GM12875 (cell line): Measurements from ENCODE around the gene TP73.
A peak's percentile ranks its signal among the peaks of the same experiment; 100 is the strongest.

Source experiments
- H3K4me3 ChIP-seq: one replicate; pipeline ENCODE4 v1.5.1; 2011; ENCODE audit warnings: low read depth, low read length, control low read depth
- TF ChIP-seq, protein P1 (sequence below): IDR thresholded peaks from 2 replicates; pipeline ENCODE4 v1.5.1; 2011; ENCODE audit warnings: low read depth, mild to moderate bottlenecking, control low read depth, inconsistent platforms, low read length, moderate library complexity, borderline replicate concordance; ENCODE audit not compliant: insufficient read depth

The TP73 gene

DNA sequence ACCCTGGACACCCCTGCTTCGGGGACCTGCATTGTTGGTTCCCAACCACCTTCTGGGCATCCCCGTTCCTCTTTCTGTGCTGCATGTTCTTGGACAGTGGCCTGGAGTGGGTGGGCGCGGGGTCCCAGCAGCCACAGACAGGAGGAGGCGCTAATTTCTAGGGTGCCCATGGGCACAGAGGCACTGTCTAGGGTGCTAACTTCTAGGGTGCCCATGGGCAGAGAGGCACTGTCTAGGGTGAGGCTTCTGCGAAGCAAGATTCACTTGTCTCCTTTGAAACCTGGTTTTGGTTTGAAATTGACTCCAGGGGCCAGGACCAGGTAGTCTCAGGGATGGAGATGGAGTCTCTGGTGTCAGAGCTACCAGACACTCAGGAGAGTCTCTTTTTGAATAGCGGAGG is 40.2 kb upstream of the TP73 start:
- no peak overlapping the region for H3K4me3 ChIP-seq

DNA sequence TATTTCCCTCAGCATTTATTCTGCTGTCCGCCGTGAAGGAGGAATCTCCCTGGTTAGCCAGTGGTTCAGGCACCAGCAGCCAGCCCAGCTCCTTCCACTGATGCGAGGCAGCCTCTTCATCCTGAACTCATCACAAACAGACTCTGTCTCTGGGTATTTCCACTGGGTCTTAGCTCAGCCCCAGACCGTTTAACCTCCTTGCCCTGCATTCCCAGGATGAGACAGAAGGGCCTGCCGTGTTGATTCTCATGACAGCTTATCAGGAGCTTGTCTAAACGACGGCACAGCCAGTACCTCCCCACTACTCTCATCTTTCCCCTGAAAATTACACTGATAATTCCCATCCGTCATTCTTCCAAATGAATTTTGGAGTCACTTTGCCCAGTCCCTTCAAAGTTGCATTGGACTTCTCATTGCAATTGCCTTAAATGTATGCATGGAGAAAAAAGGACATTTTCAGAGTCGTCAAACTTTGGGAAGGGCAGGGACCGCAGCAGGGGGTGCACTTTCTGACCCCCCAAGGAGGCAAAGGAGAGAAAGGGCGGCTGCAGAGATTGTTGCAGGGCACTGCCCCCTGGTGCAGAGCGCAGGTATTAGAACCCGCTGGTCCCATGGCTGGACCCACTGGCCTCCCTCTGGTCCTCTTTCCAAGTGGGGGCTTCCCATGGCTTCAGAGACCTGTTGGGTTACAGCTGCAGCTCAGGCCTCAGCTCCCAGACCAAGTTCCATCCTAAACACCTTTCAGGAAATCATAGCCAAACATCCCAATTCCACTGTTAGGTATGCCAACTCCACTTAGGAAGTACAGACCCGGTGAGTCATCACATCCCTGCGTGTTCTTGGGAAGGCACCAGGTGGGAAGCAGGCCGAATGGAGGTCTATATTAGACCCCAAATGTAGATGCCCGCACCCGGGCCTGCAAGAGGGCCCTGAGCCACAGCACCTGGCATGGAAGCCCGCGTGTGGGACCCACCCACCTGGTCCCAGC is 37.3 kb upstream of the TP73 start:
- H3K4me3 ChIP-seq, result no peak overlapping the region
- TF ChIP-seq, protein P1, sequence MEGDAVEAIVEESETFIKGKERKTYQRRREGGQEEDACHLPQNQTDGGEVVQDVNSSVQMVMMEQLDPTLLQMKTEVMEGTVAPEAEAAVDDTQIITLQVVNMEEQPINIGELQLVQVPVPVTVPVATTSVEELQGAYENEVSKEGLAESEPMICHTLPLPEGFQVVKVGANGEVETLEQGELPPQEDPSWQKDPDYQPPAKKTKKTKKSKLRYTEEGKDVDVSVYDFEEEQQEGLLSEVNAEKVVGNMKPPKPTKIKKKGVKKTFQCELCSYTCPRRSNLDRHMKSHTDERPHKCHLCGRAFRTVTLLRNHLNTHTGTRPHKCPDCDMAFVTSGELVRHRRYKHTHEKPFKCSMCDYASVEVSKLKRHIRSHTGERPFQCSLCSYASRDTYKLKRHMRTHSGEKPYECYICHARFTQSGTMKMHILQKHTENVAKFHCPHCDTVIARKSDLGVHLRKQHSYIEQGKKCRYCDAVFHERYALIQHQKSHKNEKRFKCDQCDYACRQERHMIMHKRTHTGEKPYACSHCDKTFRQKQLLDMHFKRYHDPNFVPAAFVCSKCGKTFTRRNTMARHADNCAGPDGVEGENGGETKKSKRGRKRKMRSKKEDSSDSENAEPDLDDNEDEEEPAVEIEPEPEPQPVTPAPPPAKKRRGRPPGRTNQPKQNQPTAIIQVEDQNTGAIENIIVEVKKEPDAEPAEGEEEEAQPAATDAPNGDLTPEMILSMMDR, result peak; percentile 73

More for the DNA sequence above, 40.2 kb upstream of the TP73 start:
- TF ChIP-seq, protein P1, result no peak

DNA sequence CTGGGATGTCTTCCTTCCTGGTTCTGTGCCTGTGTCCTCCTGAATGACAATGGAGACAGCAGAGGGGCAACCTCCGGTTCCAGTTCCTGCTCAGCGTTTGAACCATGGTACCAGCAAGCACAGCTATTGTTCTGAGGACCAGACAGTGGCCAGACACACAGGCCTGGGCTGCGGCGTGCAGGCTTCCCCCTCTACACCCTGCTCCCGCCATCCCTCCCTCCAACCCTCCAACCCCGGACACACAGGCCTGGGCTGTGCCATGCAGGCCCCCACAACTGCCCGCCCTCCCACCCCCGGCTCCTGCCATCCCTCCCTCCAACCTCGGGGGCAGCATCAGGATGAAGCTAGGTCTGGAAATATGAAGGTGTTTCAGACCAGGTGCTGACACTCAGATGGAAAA is 35.5 kb upstream of the TP73 start:
- TF ChIP-seq, protein P1, result no peak
- H3K4me3 ChIP-seq, result no peak overlapping the region

DNA sequence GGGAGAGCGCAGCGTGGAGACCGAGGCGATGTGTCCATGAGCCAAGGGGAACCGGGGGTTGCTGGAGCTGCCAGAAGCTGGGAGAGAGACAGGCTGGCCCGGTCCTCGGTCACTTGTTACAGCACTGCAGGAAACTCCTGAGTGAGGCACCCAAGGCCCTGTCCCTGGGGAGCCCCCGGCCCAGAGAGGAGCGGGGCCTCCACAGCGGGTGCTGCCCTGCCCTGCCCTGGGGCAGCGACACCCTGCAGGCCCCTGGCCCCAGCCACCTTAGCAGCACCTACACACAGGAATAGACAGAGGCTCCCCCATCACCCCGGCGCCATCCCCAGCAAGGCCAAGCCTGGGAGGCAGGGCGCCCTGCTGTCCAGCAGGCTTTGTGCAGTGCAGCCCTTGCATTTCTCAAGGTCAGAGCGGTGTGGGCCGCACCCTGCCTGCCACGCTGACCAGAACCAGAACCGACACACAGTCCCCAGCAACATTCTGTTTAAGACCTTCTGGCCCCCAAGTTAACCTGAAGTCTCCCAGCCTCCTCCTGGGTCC is 34.4 kb upstream of the TP73 start:
- TF ChIP-seq, protein P1, result no peak

DNA sequence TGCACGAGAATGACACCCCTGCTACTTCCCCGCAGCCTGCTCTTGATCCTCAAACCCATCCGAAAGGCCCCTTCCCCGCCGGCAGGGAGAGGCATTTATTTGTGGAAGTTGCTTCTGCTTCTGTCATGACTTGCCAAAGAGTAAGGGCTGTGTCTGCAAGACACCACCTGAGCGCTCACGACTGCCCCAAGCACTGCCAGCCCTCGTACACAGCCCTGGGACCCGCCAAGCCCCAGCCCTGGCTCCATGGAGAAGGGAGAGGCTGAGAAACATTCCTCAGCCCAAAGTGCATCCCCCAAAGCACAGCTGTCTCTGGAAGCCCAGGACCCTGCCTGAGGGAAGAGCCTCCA is 33.8 kb upstream of the TP73 start:
- H3K4me3 ChIP-seq, result no peak overlapping the region
- TF ChIP-seq, protein P1, result no peak

More for the DNA sequence above, 34.4 kb upstream of the TP73 start:
- H3K4me3 ChIP-seq, result no peak overlapping the region

DNA sequence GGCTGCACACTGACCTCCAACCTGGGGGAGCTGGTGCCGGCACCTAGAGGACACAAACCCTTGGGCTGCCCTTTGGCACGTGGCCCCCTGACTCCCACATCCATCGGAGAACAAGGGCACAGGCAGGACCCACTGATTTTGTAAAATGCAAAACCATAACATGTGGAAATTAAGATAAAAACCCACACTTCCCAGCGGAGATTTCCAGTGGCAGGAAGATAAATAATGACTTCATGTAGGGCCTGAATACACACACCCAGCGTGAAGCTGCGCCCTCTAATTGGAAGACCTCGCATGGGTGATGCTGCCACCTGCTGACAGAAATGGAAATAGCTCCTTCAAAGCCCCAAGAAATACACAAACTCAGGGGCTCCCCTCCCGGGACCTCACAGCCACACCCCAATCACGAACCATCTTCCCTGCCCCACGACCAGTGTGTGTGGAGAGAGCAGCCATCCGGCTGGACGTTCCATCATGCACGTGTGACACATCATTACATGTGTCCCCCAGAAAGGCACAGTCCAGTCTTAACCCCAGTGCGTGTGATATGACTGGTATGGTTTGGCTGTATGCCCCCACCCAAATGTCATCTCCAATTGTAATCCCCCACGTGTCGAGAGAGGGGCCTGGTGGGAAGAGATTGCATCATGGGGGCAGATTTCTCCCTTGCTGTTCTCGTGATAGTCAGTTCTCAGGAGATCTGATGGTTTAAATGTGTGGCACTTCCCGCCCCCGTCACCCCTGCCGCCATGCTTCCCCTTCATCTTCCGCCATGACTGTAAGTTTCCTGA is 33.2 kb upstream of the TP73 start:
- H3K4me3 ChIP-seq, result no peak overlapping the region
- TF ChIP-seq, protein P1, result peak; percentile 61
